GM12892 (cell line): ENCODE results near the gene ANKUB1.

Experiments used
- DNase-seq: peaks from one replicate; pipeline ENCODE4 v3.0.0; 2011; ENCODE audit not compliant: insufficient read length
- FAIRE-seq: peaks from 2 replicates; lab custom pipeline; 2011; peaks lifted over from hg19 to GRCh38; lab: Jason Lieb, UNC
- POLR2A ChIP-seq: IDR thresholded peaks from 2 replicates; pipeline ENCODE4 v1.6.1; 2011; ENCODE audit warnings: low read depth, low read length, control low read depth
- POLR2AphosphoS5 ChIP-seq: IDR thresholded peaks from 2 replicates; pipeline ENCODE4 v1.6.1; 2011; ENCODE audit warnings: low read depth, low read length, control low read depth
- TAF1 ChIP-seq: IDR thresholded peaks from 2 replicates; pipeline ENCODE4 v1.6.1; 2011; ENCODE audit warnings: low read depth, mild to moderate bottlenecking, control low read depth, low read length, borderline replicate concordance

Gene ANKUB1

GRCh38 chr3:149816986-149817385, 24.6 kb upstream of the ANKUB1 start:
- no peak for FAIRE-seq
- no peak for TF ChIP-seq POLR2A
- TF ChIP-seq POLR2AphosphoS5 = no peak
- TF ChIP-seq TAF1 = no peak
- DNase-seq = no peak

GRCh38 chr3:149816311-149816710, 24.0 kb upstream of the ANKUB1 start:
- DNase-seq (no peak), FAIRE-seq (no peak)
- TF ChIP-seq TAF1 (no peak), POLR2AphosphoS5 (no peak), POLR2A (no peak)

DNA sequence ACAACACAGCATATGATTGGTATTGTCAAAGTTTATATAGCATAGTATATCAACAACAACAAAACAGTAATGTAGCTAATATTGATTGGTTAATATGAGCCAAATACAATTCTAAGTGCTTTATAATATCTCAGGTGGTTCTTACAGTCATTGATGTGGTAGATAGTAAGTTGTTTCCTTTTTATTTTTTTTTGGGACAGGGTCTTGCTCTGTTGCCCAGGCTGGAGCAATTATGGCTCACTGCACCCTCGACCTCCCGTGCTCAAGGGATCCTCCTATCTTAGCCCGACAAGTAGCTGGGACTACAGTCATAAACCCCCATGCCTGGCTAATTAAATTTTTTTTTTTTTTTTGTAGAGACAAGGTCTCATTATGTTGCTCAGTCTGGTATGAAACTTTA, 23.4 kb upstream of the ANKUB1 start:
- TF ChIP-seq POLR2A = no peak
- TF ChIP-seq TAF1 = no peak
- TF ChIP-seq POLR2AphosphoS5 = no peak
- DNase-seq = no peak
- no peak for FAIRE-seq

GRCh38 chr3:149815321-149815720, 23.0 kb upstream of the ANKUB1 start:
- DNase-seq = no peak
- no peak for FAIRE-seq
- TF ChIP-seq POLR2AphosphoS5 (no peak), POLR2A (no peak), TAF1 (no peak)

GRCh38 chr3:149813367-149814281, 21.3 kb upstream of the ANKUB1 start:
- FAIRE-seq (no peak), DNase-seq (no peak)
- TF ChIP-seq POLR2A (no peak), TAF1 (no peak), POLR2AphosphoS5 (no peak)

- peak; percentile 16; the same call in 1 of the 2 replicates for TF ChIP-seq TAF1
- peak; percentile 80; the same call in 1 of the 2 replicates for TF ChIP-seq POLR2AphosphoS5
- peak; percentile 76; the same call in 1 of the 2 replicates for TF ChIP-seq POLR2A
- FAIRE-seq = peak; percentile 95
- peak; percentile 52 for DNase-seq
Observed at GRCh38 chr3:149812606-149813366, 20.4 kb upstream of the ANKUB1 start, which contains the start of gene RNF13. Gene RNF13, plus strand, starts transcription at chr3:149813215. Its CDS starts 32,812 bp downstream, at chr3:149846027.

DNA sequence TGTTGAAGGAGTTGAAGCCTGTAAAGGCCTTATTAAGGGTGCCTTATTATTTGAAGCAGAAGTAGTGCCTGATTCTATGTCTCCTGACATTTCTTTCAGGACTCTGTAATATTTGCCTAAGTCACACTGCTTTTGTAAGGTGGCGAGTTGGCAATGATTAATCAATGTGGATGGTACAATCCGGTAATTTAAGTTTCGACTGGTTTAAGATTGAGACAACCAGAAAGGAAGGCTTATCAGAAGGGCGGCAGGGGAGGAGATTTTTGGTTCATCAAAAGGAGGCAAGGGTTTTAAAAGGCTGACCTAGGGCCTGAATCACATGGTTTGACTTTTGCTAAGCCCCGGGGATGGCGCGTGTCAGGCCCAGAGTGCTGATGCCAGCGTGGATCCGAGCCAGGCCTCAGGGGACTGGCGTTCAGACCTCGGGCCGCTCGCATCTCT, 19.8 kb upstream of the ANKUB1 start:
- TF ChIP-seq TAF1 (no peak), POLR2A (no peak), POLR2AphosphoS5 (no peak)
- FAIRE-seq (no peak), DNase-seq (no peak)

DNA sequence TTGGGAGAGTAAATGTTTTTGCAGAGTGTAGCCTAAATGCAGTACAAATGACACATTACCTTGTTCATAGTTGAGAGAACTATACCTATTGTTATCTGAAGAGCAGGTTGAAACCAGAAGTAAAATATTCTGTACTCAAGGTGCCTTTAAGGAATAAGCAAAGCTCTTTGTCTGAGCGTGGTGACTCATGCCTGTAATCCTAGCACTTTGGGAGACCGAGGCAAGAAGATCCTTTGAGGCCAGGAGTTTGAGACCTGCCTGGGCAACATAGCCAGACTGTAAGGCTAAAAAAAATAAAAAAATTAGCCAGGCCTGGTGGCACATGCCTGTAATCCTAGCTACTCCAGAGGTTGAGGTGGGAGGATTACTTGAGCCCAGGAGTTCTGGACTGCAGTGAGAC, 18.5 kb upstream of the ANKUB1 start:
- FAIRE-seq (no peak), DNase-seq (no peak)
- TF ChIP-seq TAF1 (no peak), POLR2A (no peak), POLR2AphosphoS5 (no peak)

GRCh38 chr3:149809699-149810098, 17.3 kb upstream of the ANKUB1 start:
- no peak for TF ChIP-seq TAF1
- TF ChIP-seq POLR2AphosphoS5 = no peak
- TF ChIP-seq POLR2A = no peak
- DNase-seq = no peak
- FAIRE-seq = no peak

- no peak for DNase-seq
- peak; percentile 62 for FAIRE-seq
- no peak for TF ChIP-seq TAF1
- TF ChIP-seq POLR2A = no peak
- TF ChIP-seq POLR2AphosphoS5 = no peak
Observed at GRCh38 chr3:149808209-149808829, 16.0 kb upstream of the ANKUB1 start.

DNA sequence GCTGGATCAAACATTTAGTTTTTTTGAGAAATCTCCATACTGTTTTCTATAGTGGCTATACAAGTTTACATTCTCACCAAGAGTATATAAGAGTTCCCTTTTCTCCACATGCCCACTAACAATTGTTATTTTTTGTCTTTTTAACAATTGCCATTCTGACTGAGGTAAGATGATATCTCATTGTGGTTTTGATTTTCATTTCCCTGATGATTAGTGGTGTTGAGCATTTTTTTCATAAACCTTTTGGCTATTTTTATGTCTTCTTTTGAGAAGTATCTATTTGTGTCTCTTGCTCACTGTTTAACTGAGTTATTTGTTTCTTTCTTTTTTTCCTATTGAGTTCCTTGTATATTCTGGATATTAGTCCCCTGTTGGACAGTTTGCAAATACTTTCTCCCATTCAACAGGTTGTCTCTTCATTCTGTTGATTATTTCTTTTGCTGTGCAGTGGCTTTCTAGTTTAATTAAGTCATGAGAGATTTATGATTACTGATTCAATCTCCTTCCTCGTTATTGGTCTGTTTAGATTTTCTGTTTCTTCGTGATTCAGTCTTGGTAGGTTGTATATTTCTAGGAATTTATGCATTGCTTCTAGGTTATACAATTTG, 13.9 kb upstream of the ANKUB1 start:
- TF ChIP-seq POLR2AphosphoS5 (no peak), TAF1 (no peak), POLR2A (no peak)
- DNase-seq = no peak
- FAIRE-seq = no peak
